Neutrophil (primary cell): ENCODE data around the gene TUT7.
"Not testable (repeated sequence)": the region's sequence is repeated elsewhere in the genome, so short reads cannot be mapped to it uniquely, and the experiment has no call there.

ENCODE experiments used
- H3K27ac ChIP-seq: fragments of 200-600 bp; sonication (generic); 2 replicates; pipeline ENCODE4 v1.5.1; 2016; ENCODE audit warnings: mild to moderate bottlenecking, moderate library complexity
- H3K27me3 ChIP-seq: fragments of 200-600 bp; sonication (generic); 2 replicates; pipeline ENCODE4 v1.6.0; 2016; ENCODE audit warnings: mild to moderate bottlenecking
- H3K36me3 ChIP-seq: fragments of 200-600 bp; sonication (generic); 2 replicates; pipeline ENCODE4 v1.5.1; 2017
- H3K4me1 ChIP-seq, 2 experiments: fragments of 200-600 bp in 1 of 2; sonication (generic) in 1 of 2; 1 replicate in 1 of 2; 2 replicates in 1 of 2; pipeline versions ENCODE4 v1.5.1 to v1.6.1; 2013 to 2016; ENCODE audit warnings: low read depth in 1 of 2, low read length in 1 of 2, mild to moderate bottlenecking in 1 of 2, moderate library complexity in 1 of 2; ENCODE audit not compliant: control insufficient read depth in 1 of 2, insufficient read depth in 1 of 2
- H3K4me3 ChIP-seq, 2 experiments: fragments of 200-600 bp in 1 of 2; sonication (generic) in 1 of 2; 1 replicate in 1 of 2; 2 replicates in 1 of 2; pipeline ENCODE4 v1.5.1; 2013 to 2016; ENCODE audit warnings: low read depth in 1 of 2, low read length in 1 of 2, mild to moderate bottlenecking in 1 of 2, moderate library complexity in 1 of 2
- H3K9me3 ChIP-seq: fragments of 200-600 bp; sonication (generic); 2 replicates; pipeline ENCODE4 v1.5.1; 2016
- TF ChIP-seq, protein P1 (sequence below): fragments of 200-600 bp; sonication (generic); IDR thresholded peaks from 2 replicates; pipeline ENCODE4 v1.5.1; 2016; ENCODE audit warnings: antibody characterized with exemption

The TUT7 gene

DNA sequence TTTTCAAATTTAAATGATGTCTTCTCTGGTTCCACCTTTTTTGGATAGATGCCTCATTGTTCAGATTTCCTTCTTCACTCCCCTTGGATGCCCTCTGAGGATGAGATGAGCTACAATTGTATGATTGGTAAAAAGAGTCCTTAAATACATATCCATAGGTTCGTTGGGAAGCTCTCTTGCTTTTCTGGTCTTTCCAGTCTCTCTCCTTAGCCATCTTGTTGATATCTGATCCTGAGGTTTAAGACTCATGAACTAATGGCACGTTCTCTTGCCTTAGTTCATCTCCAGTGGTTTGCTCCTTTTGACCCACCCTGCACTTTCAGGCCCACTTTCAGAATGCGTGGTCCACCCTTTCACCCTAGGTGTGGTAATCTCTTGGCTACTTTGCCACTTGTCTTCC is 33.2 kb upstream of the TUT7 start:
- Histone ChIP-seq H3K36me3 (no peaks in the 10 kb centered on the region), H3K4me1 (no peaks in the 10 kb centered on the region), H3K27me3 (peaks cover 7% of the 10 kb centered on the region), H3K27ac (no peak overlapping the region), H3K9me3 (no peaks in the 10 kb centered on the region), H3K4me3 (no peak overlapping the region)
- TF ChIP-seq, protein P1, sequence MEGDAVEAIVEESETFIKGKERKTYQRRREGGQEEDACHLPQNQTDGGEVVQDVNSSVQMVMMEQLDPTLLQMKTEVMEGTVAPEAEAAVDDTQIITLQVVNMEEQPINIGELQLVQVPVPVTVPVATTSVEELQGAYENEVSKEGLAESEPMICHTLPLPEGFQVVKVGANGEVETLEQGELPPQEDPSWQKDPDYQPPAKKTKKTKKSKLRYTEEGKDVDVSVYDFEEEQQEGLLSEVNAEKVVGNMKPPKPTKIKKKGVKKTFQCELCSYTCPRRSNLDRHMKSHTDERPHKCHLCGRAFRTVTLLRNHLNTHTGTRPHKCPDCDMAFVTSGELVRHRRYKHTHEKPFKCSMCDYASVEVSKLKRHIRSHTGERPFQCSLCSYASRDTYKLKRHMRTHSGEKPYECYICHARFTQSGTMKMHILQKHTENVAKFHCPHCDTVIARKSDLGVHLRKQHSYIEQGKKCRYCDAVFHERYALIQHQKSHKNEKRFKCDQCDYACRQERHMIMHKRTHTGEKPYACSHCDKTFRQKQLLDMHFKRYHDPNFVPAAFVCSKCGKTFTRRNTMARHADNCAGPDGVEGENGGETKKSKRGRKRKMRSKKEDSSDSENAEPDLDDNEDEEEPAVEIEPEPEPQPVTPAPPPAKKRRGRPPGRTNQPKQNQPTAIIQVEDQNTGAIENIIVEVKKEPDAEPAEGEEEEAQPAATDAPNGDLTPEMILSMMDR, result no peak

DNA sequence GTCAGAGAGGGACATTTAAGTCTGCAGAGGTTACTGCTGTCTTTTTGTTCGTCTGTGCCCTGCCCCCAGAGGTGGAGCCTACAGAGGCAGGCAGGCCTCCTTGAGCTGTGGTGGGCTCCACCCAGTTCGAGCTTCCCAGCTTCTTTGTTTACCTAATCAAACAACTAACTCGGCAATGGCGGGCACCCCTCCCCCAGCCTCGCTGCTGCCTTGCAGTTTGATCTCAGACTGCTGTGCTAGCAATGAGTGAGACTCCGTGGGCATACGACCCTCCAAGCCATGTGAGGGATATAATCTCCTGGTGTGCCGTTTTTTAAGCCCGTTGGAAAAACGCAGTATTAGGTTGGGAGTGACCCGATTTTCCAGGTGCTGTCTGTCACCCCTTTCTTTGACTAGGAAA is 28.8 kb upstream of the TUT7 start:
- not testable (repeated sequence) for H3K27ac ChIP-seq, H3K36me3 ChIP-seq, H3K4me1 ChIP-seq, H3K4me3 ChIP-seq, H3K9me3 ChIP-seq, H3K27me3 ChIP-seq

DNA sequence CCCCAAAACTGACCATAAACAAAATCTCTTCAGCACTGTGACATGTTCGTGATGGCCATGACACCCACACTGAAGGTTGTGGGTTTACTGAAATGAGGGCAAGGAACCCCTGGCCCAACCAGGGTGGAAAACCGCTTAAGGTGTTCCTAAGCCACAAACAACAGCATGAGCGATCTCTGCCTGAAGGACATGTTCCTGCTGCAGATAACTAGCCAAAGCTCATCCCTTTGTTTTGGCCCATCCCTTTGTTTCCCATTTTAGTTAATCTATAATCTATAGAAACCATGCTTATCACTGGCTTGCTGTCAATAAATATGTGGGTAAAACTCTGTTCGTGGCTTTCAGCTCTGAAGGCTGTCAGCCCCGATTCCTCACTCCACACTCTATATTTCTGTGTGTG is 21.8 kb upstream of the TUT7 start:
- no peaks in the 10 kb centered on the region for H3K9me3 ChIP-seq
- no peaks in the 10 kb centered on the region for H3K4me1 ChIP-seq
- H3K27me3 ChIP-seq, result peaks cover 19% of the 10 kb centered on the region
- no peak overlapping the region for H3K4me3 ChIP-seq
- no peak overlapping the region for H3K27ac ChIP-seq
- H3K36me3 ChIP-seq, result no peaks in the 10 kb centered on the region
- TF ChIP-seq, protein P1, result no peak

DNA sequence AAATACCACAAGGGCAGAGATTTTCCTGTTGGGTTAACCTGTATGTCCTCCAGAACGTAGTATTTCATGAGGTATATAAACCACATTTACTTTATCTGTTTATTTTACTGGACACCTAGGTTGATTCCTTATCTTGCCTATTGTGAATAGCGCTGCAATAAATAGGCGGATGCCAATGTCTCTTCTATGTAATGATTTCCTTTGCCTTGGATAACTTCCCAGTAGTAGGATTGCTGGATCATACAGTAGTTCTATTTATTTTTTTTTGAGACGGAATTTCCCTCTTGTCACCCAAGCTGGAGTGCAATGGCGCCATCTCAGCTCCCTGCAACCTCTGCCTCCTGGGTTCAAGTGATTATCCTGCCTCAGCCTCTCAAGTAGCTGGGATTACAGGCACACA is 15.6 kb upstream of the TUT7 start:
- peaks cover 19 to 28% of the 10 kb centered on the region in 2 experiments for H3K4me1 ChIP-seq
- TF ChIP-seq, protein P1, result no peak
- H3K27me3 ChIP-seq, result peaks cover 19% of the 10 kb centered on the region
- no peaks in the 10 kb centered on the region for H3K9me3 ChIP-seq
- H3K27ac ChIP-seq, result peak overlapping the region; percentile 87
- H3K4me3 ChIP-seq, result no peak overlapping the region
- H3K36me3 ChIP-seq, result no peaks in the 10 kb centered on the region

DNA sequence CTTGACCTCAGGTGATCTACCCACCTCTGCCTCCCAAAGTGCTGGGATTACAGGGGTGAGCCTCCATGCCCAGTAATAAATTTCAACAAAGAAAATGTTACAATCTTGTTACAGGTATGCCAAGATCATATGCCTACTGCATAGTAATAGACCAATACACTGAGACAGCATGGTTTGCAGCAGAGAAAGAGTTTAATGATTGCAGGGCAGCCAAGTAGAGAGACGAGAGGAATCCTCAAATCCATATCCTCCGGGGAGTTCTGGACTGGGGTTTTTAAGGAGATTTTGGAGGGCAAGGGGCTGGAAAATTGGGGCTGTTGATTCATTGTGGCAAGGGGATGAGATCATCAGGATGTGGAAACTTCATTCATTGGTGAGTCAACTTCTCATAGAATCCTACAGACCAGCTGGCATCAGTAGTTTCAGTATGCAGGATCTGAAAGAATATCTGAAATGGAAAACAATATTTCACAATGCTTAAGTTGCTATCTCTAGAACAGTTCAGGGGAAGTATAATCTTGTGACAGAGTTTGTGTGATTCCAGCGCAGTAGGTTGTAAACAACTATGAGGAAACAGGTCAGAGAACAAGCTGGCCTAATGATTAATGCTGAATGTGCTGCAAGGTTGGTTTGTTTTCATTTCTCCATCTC is 14.8 kb upstream of the TUT7 start:
- Histone ChIP-seq H3K27ac (peak overlapping the region; percentile 87), H3K27me3 (peaks cover 19% of the 10 kb centered on the region), H3K36me3 (no peaks in the 10 kb centered on the region), H3K4me1 (peaks cover 19 to 28% of the 10 kb centered on the region in 2 experiments), H3K9me3 (no peaks in the 10 kb centered on the region), H3K4me3 (no peak overlapping the region)
- TF ChIP-seq, protein P1, result no peak

DNA sequence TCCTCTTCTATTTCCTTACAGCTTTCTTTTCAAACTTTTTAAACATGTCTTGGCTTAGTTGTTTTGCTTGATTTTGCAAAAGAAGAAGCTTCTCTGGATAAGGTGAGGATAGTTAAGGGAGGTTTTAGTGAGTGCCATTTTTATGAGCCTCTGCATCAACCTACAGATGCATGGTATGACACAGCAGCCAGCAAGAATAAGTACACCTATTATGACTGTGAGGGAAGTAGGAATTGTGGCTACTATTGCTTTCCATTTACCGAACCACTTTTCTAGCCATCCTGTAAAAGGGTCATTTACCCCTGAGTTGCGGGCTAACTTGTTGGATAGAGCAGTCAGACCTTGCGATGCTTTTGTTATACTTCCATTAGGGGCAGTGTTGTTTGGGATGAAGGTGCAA is 7.0 kb upstream of the TUT7 start:
- TF ChIP-seq, protein P1, result no peak
- H3K36me3 ChIP-seq, result no peaks in the 10 kb centered on the region
- no peaks in the 10 kb centered on the region for H3K9me3 ChIP-seq

More for the DNA sequence above, 7.0 kb upstream of the TUT7 start:
- Histone ChIP-seq H3K4me3 (no peak overlapping the region), H3K27me3 (peaks cover 38% of the 10 kb centered on the region), H3K27ac (no peak overlapping the region), H3K4me1 (peaks cover 13 to 21% of the 10 kb centered on the region in 2 experiments)
